WTC11 (cell line): ENCODE measurements around the gene TREM2.

Experiments
- ZNF121 ChIP-seq: sonication (generic); formaldehyde crosslinking; IDR thresholded peaks from 2 replicates; pipeline ENCODE4 v1.8.0; 2023; ENCODE audit warnings: missing genetic modification reagents
- TF ChIP-seq, protein P1 (sequence below): sonication (generic); formaldehyde crosslinking; IDR thresholded peaks from 2 replicates; pipeline ENCODE4 v1.8.1; 2023; ENCODE audit warnings: mild to moderate bottlenecking, missing genetic modification reagents, borderline replicate concordance
- TF ChIP-seq, protein P2 (sequence below): fragments of 200-600 bp; IDR thresholded peaks from 2 replicates; pipeline ENCODE4 v1.8.0; 2022; ENCODE audit warnings: antibody characterized with exemption

DNA sequence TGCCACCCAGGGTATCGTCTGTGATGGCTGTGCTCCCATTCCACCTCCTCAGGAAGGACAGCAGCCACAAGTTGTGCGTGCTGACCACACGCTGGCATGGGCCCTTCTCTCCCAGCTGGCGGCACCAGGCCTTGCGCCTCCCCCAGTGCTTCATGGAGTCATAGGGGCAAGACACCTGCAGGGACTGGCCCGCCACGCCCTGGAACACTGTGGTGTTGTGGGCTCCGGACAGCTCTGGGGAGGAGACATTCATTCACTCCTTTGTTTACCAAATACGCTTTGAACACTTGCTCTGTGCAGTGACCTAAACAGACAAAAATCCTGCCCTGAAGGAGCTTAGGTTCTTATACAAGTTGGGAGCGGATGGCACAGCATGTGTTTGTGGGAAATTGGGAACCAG is 1.5 kb downstream of the TREM2 start:
- no peak for TF ChIP-seq ZNF121 (CRISPR knock-in tag)
- TF ChIP-seq, protein P1, sequence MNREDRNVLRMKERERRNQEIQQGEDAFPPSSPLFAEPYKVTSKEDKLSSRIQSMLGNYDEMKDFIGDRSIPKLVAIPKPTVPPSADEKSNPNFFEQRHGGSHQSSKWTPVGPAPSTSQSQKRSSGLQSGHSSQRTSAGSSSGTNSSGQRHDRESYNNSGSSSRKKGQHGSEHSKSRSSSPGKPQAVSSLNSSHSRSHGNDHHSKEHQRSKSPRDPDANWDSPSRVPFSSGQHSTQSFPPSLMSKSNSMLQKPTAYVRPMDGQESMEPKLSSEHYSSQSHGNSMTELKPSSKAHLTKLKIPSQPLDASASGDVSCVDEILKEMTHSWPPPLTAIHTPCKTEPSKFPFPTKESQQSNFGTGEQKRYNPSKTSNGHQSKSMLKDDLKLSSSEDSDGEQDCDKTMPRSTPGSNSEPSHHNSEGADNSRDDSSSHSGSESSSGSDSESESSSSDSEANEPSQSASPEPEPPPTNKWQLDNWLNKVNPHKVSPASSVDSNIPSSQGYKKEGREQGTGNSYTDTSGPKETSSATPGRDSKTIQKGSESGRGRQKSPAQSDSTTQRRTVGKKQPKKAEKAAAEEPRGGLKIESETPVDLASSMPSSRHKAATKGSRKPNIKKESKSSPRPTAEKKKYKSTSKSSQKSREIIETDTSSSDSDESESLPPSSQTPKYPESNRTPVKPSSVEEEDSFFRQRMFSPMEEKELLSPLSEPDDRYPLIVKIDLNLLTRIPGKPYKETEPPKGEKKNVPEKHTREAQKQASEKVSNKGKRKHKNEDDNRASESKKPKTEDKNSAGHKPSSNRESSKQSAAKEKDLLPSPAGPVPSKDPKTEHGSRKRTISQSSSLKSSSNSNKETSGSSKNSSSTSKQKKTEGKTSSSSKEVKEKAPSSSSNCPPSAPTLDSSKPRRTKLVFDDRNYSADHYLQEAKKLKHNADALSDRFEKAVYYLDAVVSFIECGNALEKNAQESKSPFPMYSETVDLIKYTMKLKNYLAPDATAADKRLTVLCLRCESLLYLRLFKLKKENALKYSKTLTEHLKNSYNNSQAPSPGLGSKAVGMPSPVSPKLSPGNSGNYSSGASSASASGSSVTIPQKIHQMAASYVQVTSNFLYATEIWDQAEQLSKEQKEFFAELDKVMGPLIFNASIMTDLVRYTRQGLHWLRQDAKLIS (CRISPR knock-in tag): no peak
- TF ChIP-seq, protein P2, sequence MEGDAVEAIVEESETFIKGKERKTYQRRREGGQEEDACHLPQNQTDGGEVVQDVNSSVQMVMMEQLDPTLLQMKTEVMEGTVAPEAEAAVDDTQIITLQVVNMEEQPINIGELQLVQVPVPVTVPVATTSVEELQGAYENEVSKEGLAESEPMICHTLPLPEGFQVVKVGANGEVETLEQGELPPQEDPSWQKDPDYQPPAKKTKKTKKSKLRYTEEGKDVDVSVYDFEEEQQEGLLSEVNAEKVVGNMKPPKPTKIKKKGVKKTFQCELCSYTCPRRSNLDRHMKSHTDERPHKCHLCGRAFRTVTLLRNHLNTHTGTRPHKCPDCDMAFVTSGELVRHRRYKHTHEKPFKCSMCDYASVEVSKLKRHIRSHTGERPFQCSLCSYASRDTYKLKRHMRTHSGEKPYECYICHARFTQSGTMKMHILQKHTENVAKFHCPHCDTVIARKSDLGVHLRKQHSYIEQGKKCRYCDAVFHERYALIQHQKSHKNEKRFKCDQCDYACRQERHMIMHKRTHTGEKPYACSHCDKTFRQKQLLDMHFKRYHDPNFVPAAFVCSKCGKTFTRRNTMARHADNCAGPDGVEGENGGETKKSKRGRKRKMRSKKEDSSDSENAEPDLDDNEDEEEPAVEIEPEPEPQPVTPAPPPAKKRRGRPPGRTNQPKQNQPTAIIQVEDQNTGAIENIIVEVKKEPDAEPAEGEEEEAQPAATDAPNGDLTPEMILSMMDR: no peak
